GM12878 (cell line): Measurements from ENCODE around the gene NFU1. TPM values are rescaled to one million over a fixed set of nuclear protein-coding genes. Genes with fewer than 3 reads are reported as not detected.

Experiments used
- ATAC-seq: fragments of 200-7000 bp; cut with Tn5 transposase; 3 replicates; pipeline ENCODE4 v1.9.1; 2020; ENCODE audit warnings: mild to moderate bottlenecking, moderate library complexity
- BruUV-seq: library from RNA; stranded (reverse); fragments of 400-500 nt; replicated peaks from 2 replicates; lab custom pipeline; 2021; lab: Mats Ljungman, UMichigan
- CTCF ChIA-PET: fragments of 300-600 bp; sonication (Branson Sonifier 250); formaldehyde crosslinking; extraction: SDS; loops from one replicate; lab custom pipeline; 2021; ENCODE audit warnings: inconsistent platforms; lab: Yijun Ruan, JAX
- POLR2A ChIA-PET: fragments of 350-600 bp; formaldehyde crosslinking; extraction: SDS; loops from one replicate; lab custom pipeline; 2021; ENCODE audit warnings: inconsistent platforms; lab: Charles Lee
- RAD21 ChIA-PET: fragments of 300-600 bp; sonication (Branson Sonifier 250); formaldehyde crosslinking; loops from one replicate; lab custom pipeline; 2023; ENCODE audit warnings: antibody characterized with exemption; ENCODE audit not compliant: unreplicated experiment; lab: Charles Lee
- SMC1A ChIA-PET: fragments of 300-600 bp; sonication (Branson Sonifier 250); formaldehyde crosslinking; loops from one replicate; lab custom pipeline; 2023; ENCODE audit not compliant: unreplicated experiment, uncharacterized antibody; lab: Charles Lee
- DNase-seq: peaks from one replicate; pipeline ENCODE4 v3.0.0-alpha.2; 2011; ENCODE audit warnings: low read depth, low spot score
- FAIRE-seq: peaks from 3 replicates; lab custom pipeline; 2011; peaks lifted over from hg19 to GRCh38; lab: Jason Lieb, UNC
- H2AFZ ChIP-seq: 2 replicates; pipeline ENCODE4 v1.6.0; 2011; ENCODE audit warnings: low read depth, low read length, control low read depth; ENCODE audit not compliant: control insufficient read depth
- H3K27ac ChIP-seq: 2 replicates; pipeline ENCODE4 v1.5.1; 2011; ENCODE audit warnings: control low read depth; ENCODE audit not compliant: control insufficient read depth, insufficient read depth
- H3K27me3 ChIP-seq, 2 experiments: replicated peaks in 1 of 2; 2 replicates each; pipeline versions ENCODE4 v1.6.0 to v1.6.1; 2011; ENCODE audit warnings: low read length in 1 of 2; ENCODE audit not compliant: control insufficient read depth in 2 of 2, insufficient read depth in 2 of 2
- H3K36me3 ChIP-seq, 2 experiments: 2 replicates each; pipeline ENCODE4 v1.5.1; 2011; ENCODE audit warnings: low read length in 1 of 2; ENCODE audit not compliant: control insufficient read depth in 2 of 2, insufficient read depth in 2 of 2
- H3K4me1 ChIP-seq: 2 replicates; pipeline ENCODE4 v1.6.1; 2011; ENCODE audit warnings: mild to moderate bottlenecking, low read length, moderate library complexity, mixed read lengths; ENCODE audit not compliant: control insufficient read depth, insufficient read depth
- H3K4me2 ChIP-seq: 2 replicates; pipeline ENCODE4 v1.6.0; 2011; ENCODE audit warnings: control low read depth; ENCODE audit not compliant: control insufficient read depth, insufficient read depth
- H3K4me3 ChIP-seq: fragments of 200-600 bp; sonication (generic); 2 replicates; pipeline ENCODE4 v1.5.1; 2016
- H3K79me2 ChIP-seq: 2 replicates; pipeline ENCODE4 v1.6.0; 2011; ENCODE audit warnings: low read length; ENCODE audit not compliant: control insufficient read depth, insufficient read depth
- H3K9ac ChIP-seq: 2 replicates; pipeline ENCODE4 v1.8.0; 2011; ENCODE audit warnings: low read length, control low read depth, mixed read lengths; ENCODE audit not compliant: control insufficient read depth, insufficient read depth
- H3K9me3 ChIP-seq: replicated peaks from 3 replicates; pipeline ENCODE4 v1.5.1; 2011; ENCODE audit warnings: mild to moderate bottlenecking, low read length; ENCODE audit not compliant: control insufficient read depth, insufficient read depth
- H4K20me1 ChIP-seq: 2 replicates; pipeline ENCODE4 v1.6.0; 2011; ENCODE audit not compliant: control insufficient read depth, insufficient read depth
- CTCF ChIP-seq, 3 experiments: IDR thresholded peaks in 2 of 3; conservative IDR thresholded peaks in 1 of 3; 2 replicates each; pipeline ENCODE4 v1.5.1; 2011; ENCODE audit warnings: low read depth in 3 of 3, low read length in 3 of 3, mild to moderate bottlenecking in 3 of 3, control low read depth in 2 of 3, moderate library complexity in 2 of 3, inconsistent platforms in 1 of 3, mixed read lengths in 1 of 3; ENCODE audit not compliant: control insufficient read depth in 2 of 3, insufficient read depth in 1 of 3; ENCODE audit errors: extremely low read depth in 1 of 3
- RAD21 ChIP-seq: IDR thresholded peaks from 2 replicates; pipeline ENCODE4 v1.6.1; 2011; ENCODE audit warnings: mild to moderate bottlenecking, low read depth, low read length, moderate library complexity; ENCODE audit not compliant: insufficient read depth
- SMC3 ChIP-seq: IDR thresholded peaks from 2 replicates; pipeline ENCODE4 v1.6.1; 2011; ENCODE audit warnings: low read length, improper control_type of control experiment, borderline replicate concordance
- YY1 ChIP-seq: IDR thresholded peaks from 2 replicates; pipeline ENCODE4 v1.6.1; 2011; ENCODE audit warnings: low read depth, mild to moderate bottlenecking, low read length
- ZBTB33 ChIP-seq: fragments of 450-650 bp; IDR thresholded peaks from 2 replicates; pipeline ENCODE4 v1.6.1; 2017; ENCODE audit warnings: mild to moderate bottlenecking
- ZBTB40 ChIP-seq: fragments of 450-650 bp; IDR thresholded peaks from 2 replicates; pipeline ENCODE4 v1.6.1; 2016; ENCODE audit warnings: mild to moderate bottlenecking, moderate library complexity, borderline replicate concordance
- WGBS: methylation state at CpG from one replicate; pipeline ENCODE4 v1.1.6; 2016; ENCODE audit warnings: low lambda C conversion rate; ENCODE audit not compliant: insufficient replicate concordance, insufficient coverage; ENCODE audit errors: missing lambda C conversion rate; 5-methylcytosine and 5-hydroxymethylcytosine counted together
- in situ Hi-C: fragments of 300-500 bp; cut with MboI; formaldehyde crosslinking; loops from 9 replicates; pipeline ENCODE4 v1.14.3; 2018; ENCODE audit warnings: mixed read lengths
- intact Hi-C: fragments of 100-400 bp; cut with micrococcal nuclease; formaldehyde crosslinking; loops from one replicate; pipeline ENCODE4 v1.14.2; 2022; ENCODE audit not compliant: unreplicated experiment
- polyA plus RNA-seq, 11 experiments: library from polyadenylated mRNA; depleted of rRNA in 4 of 11; unstranded in 6 of 11; stranded (reverse) in 5 of 11; fragments of >200 nt; fragmentation: Nextera tagmentation in 4 of 11; fragmentation: Illumina TruSeq in 1 of 11; extraction: Ambion mirVana in 4 of 11; extraction: Trizol in 1 of 11; gene quantifications; 1 replicate in 1 of 11; 2 replicates in 10 of 11; pipeline versions ENCODE4 v1.2.1 to v1.2.3, GENCODE V29; 2011 to 2016; ENCODE audit warnings: inconsistent platforms in 2 of 11, missing spikeins in 2 of 11, low read depth in 1 of 11
- total RNA-seq, 4 experiments: library from RNA; depleted of rRNA in 3 of 4; stranded (reverse); fragments of >200 nt in 3 of 4; fragmentation: Illumina TruSeq in 1 of 4; extraction: Trizol in 1 of 4; gene quantifications; 2 replicates each; pipeline versions ENCODE4 v1.2.1 to v1.2.3, GENCODE V29; 2013 to 2021

NFU1 gene
- total and polyA plus RNA-seq, 10 of the 15 experiments (the other 5 are each of a cell fraction or from before 2014, with no cell fraction given), result 27.3 to 86.0 (median 41.5) TPM

GRCh38 chr2:69375494-69376353 is 61.5 kb downstream of the NFU1 start:
- H3K79me2 ChIP-seq, result peaks cover 56% of the 10 kb centered on the region
- no peak overlapping the region for H3K27ac ChIP-seq
- BruUV-seq, result TSS peak; percentile 2
- WGBS, result 87% methylated on average over 8 of the region's 8 CpGs
- H3K4me2 ChIP-seq, result no peak overlapping the region
- in situ Hi-C loops (no loop called here), intact Hi-C loops (loop anchor here (5.0 kb wide), 1 partner anchor 337 kb away; no protein-coding TSS in a partner anchor)
- FAIRE-seq (no peak), DNase-seq (no peak), ATAC-seq (peak; percentile 90)
- H3K36me3 ChIP-seq, result peaks cover 0 to 22% of the 10 kb centered on the region in 2 experiments
- H4K20me1 ChIP-seq, result no peaks in the 10 kb centered on the region; the same call in 1 of the 2 replicates
- no peaks in the 10 kb centered on the region for H3K27me3 ChIP-seq
- POLR2A ChIA-PET, result interaction anchor here (0.7 to 2.3 kb wide), 2 partner anchors 10 to 108 kb away, joined by 4 to 8 read pairs; no protein-coding TSS in a partner anchor
- SMC1A ChIA-PET, result interaction anchor here (0.7 to 5.0 kb wide), 20 partner anchors 10 to 341 kb away, joined by 3 to 48 read pairs (median 4); partner anchors contain the start of gene GFPT1
- TF ChIP-seq ZBTB33 (peak; percentile 82), YY1 (peak; percentile 61; the same call in 1 of the 2 replicates), SMC3 (peak; percentile 43; the same call in 1 of the 2 replicates), ZBTB40 (no peak), RAD21 (peak; percentile 61), CTCF (IDR thresholded peaks at IDR 0.05 in 2 of 3, conservative IDR thresholded peaks at IDR 0.05 in 1 of 3; ENCODE audit: control insufficient read depth in 2 of 3, extremely low read depth in 1 of 3, insufficient read depth in 1 of 3, low read depth in 3 of 3, low read length in 3 of 3) (peak; percentile 49 to 63 (median 62); a peak in 5 of 6 replicates)
- no peaks in the 10 kb centered on the region for H3K4me1 ChIP-seq
- CTCF ChIA-PET, result interaction anchor here (0.6 to 6.8 kb wide), 41 partner anchors 9 to 424 kb away, joined by 3 to 91 read pairs (median 4); partner anchors contain the start of genes GFPT1 and NFU1
- RAD21 ChIA-PET, result interaction anchor here (0.7 to 5.8 kb wide), 17 partner anchors 10 to 349 kb away, joined by 3 to 46 read pairs (median 4); partner anchors contain the start of gene NFU1
- no peak overlapping the region for H3K4me3 ChIP-seq
- H2AFZ ChIP-seq, result no peak overlapping the region
- no peaks in the 10 kb centered on the region for H3K9me3 ChIP-seq
- H3K9ac ChIP-seq, result no peak overlapping the region
